ENCODE measurements around the gene NOP14.
A peak's percentile ranks its signal among the peaks of the same experiment; 100 is the strongest.

NOP14 gene

GRCh38 chr4:2937986-2938385 is 25.2 kb downstream of the NOP14 start:
- DNase-seq (ENCODE audit: low spot score) = no peak
- in situ Hi-C loops (cut with MboI; ENCODE audit: low sequenced_read_pairs, unreplicated experiment) = no loop called here
- TF ChIP-seq CTCF (IDR thresholded peaks at IDR 0.05; ENCODE audit: borderline replicate concordance, control extremely low read depth, extremely low read depth, insufficient read depth, missing control alignments) = no peak

- TF ChIP-seq CTCF (IDR thresholded peaks at IDR 0.05; ENCODE audit: borderline replicate concordance, control extremely low read depth, extremely low read depth, insufficient read depth, missing control alignments) = no peak
- in situ Hi-C loops (cut with MboI; ENCODE audit: low sequenced_read_pairs, unreplicated experiment) = no loop called here
Measured at GRCh38 chr4:2937146-2937857, 25.9 kb downstream of the NOP14 start.

GRCh38 chr4:2936773-2937145 is 26.4 kb downstream of the NOP14 start:
- in situ Hi-C loops (cut with MboI; ENCODE audit: low sequenced_read_pairs, unreplicated experiment) = no loop called here
- DNase-seq (ENCODE audit: low spot score) = peak; percentile 64
- no peak for TF ChIP-seq CTCF (IDR thresholded peaks at IDR 0.05; ENCODE audit: borderline replicate concordance, control extremely low read depth, extremely low read depth, insufficient read depth, missing control alignments)

More at GRCh38 chr4:2937146-2937857, 25.9 kb downstream of the NOP14 start:
- peak; percentile 56 for DNase-seq (ENCODE audit: low spot score)

- peak; percentile 57 for DNase-seq (ENCODE audit: low spot score)
- in situ Hi-C loops (cut with MboI; ENCODE audit: low sequenced_read_pairs, unreplicated experiment) = no loop called here
- no peak for TF ChIP-seq CTCF (IDR thresholded peaks at IDR 0.05; ENCODE audit: borderline replicate concordance, control extremely low read depth, extremely low read depth, insufficient read depth, missing control alignments)
Measured at GRCh38 chr4:2935762-2936743, 27.2 kb downstream of the NOP14 start.

DNA sequence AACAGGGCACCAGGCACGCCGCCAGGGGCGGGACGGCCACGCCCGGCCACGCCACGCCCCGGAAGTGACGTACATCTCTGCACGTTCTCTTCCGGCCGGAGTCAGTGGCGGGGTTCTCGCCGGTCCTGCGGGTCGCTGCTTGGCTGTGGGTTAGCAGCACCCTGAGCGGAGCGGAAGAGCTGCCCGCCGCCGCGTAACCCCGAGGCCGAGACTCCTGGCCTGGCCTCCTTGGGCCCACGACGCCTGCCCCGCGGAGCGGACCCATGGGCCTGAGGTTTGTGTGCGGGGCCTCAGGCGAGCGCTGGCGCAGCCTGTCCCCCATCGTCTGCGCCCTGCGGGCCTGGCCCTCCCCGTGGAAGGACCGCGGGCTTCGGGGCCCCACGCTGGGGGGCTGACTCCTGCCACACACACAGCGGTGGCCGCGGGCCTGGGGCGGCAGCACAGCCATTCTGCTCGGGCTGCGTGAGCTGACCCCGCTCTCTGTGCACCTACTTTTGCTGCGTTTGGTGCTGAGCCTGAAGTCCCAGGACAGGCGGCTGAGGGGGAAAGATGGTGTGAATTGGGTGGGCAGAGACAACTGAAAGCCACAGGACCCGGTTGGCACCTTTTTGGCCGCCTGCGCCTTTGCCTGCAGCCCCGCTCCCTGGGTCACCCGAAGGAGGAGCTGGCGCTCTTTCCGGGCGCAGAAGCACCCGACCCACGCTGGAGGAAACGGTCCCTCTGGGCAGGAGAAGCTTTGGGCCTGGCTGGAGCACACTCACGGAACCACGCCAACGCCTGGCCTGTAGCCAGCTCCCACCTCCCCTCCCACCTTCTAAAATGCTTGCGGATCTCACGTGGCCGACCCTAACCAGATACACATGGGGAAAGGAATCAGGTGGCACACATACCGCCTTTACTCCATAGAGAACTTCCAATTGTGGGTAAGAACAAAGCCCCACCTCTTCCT is 28.1 kb downstream of the NOP14 start:
- peak; percentile 96 for DNase-seq (ENCODE audit: low spot score)
- in situ Hi-C loops (cut with MboI; ENCODE audit: low sequenced_read_pairs, unreplicated experiment) = no loop called here
- no peak for TF ChIP-seq CTCF (IDR thresholded peaks at IDR 0.05; ENCODE audit: borderline replicate concordance, control extremely low read depth, extremely low read depth, insufficient read depth, missing control alignments)
